HepG2 (cell line): Measurements from ENCODE around the gene SEPTIN2. TPM values are rescaled to one million over a fixed set of nuclear protein-coding genes. Genes with fewer than 3 reads are reported as not detected.
A peak's percentile ranks its signal among the peaks of the same experiment; 100 is the strongest.

ENCODE experiments used
- FIP1L1 ChIP-seq: fragments of 200-400 bp; formaldehyde crosslinking; IDR thresholded peaks from 2 replicates; pipeline ENCODE4 v1.6.1; 2018; ENCODE audit warnings: low read depth, mild to moderate bottlenecking, low read length, moderate library complexity, borderline replicate concordance; ENCODE audit not compliant: insufficient read depth
- FOSL2 ChIP-seq: sonication (generic); formaldehyde crosslinking; IDR thresholded peaks from 2 replicates; pipeline ENCODE4 v1.4.0; 2020; ENCODE audit warnings: missing genetic modification reagents
- HOXA3 ChIP-seq: sonication (generic); formaldehyde crosslinking; IDR thresholded peaks from 2 replicates; pipeline ENCODE4 v1.5.0; 2020; ENCODE audit warnings: missing genetic modification reagents
- MNT ChIP-seq: fragments of 450-650 bp; IDR thresholded peaks from 2 replicates; pipeline ENCODE4 v1.6.1; 2016
- MXI1 ChIP-seq: IDR thresholded peaks from 3 replicates; pipeline ENCODE4 v1.6.1; 2012; ENCODE audit warnings: low read depth, low read length, inconsistent platforms, borderline replicate concordance
- POLR2A ChIP-seq, 2 experiments: IDR thresholded peaks; 2 replicates each; pipeline ENCODE4 v1.6.1; 2011; ENCODE audit warnings: low read depth in 2 of 2, low read length in 2 of 2, mild to moderate bottlenecking in 1 of 2, moderate library complexity in 1 of 2; ENCODE audit not compliant: insufficient read depth in 1 of 2
- RARA ChIP-seq: IDR thresholded peaks from 2 replicates; pipeline ENCODE4 v1.6.1; 2016; ENCODE audit warnings: missing genetic modification reagents, missing compliant biosample characterization
- SALL1 ChIP-seq: sonication (generic); formaldehyde crosslinking; IDR thresholded peaks from 2 replicates; pipeline ENCODE4 v1.8.0; 2022; ENCODE audit warnings: mild to moderate bottlenecking, missing genetic modification reagents
- SAP130 ChIP-seq: IDR thresholded peaks from 2 replicates; pipeline ENCODE4 v1.6.1; 2016; ENCODE audit warnings: low read depth
- SIX4 ChIP-seq: sonication (generic); formaldehyde crosslinking; IDR thresholded peaks from 2 replicates; pipeline ENCODE4 v1.4.0; 2020; ENCODE audit warnings: missing genetic modification reagents
- SOX13 ChIP-seq, 3 experiments: fragments of 450-650 bp in 1 of 3; sonication (generic) in 1 of 3; formaldehyde crosslinking in 1 of 3; IDR thresholded peaks in 2 of 3; conservative IDR thresholded peaks in 1 of 3; 2 replicates each; pipeline versions ENCODE4 v1.5.0 to v1.6.1; 2016 to 2020; ENCODE audit warnings: antibody characterized with exemption in 1 of 3, mild to moderate bottlenecking in 1 of 3, missing compliant biosample characterization in 1 of 3, missing genetic modification reagents in 1 of 3, moderate library complexity in 1 of 3
- YY1 ChIP-seq: IDR thresholded peaks from 2 replicates; pipeline ENCODE4 v1.6.1; 2011; ENCODE audit warnings: low read length, low read depth, moderate library complexity, mild to moderate bottlenecking; ENCODE audit not compliant: insufficient read depth, insufficient replicate concordance
- ZBTB38 ChIP-seq: sonication (generic); formaldehyde crosslinking; IDR thresholded peaks from 2 replicates; pipeline ENCODE4 v1.5.1; 2020; ENCODE audit warnings: mild to moderate bottlenecking, missing genetic modification reagents
- ZFP90 ChIP-seq: sonication (generic); formaldehyde crosslinking; IDR thresholded peaks from 2 replicates; pipeline ENCODE4 v1.8.0; 2022; ENCODE audit warnings: missing genetic modification reagents, mild to moderate bottlenecking, inconsistent platforms, borderline replicate concordance
- ZKSCAN5 ChIP-seq: sonication (generic); formaldehyde crosslinking; IDR thresholded peaks from 2 replicates; pipeline ENCODE4 v1.5.1; 2020; ENCODE audit warnings: mild to moderate bottlenecking, missing genetic modification reagents
- ZNF317 ChIP-seq: sonication (generic); formaldehyde crosslinking; IDR thresholded peaks from 2 replicates; pipeline ENCODE4 v1.5.0; 2020; ENCODE audit warnings: mild to moderate bottlenecking, missing genetic modification reagents
- ZNF430 ChIP-seq: sonication (generic); formaldehyde crosslinking; IDR thresholded peaks from 2 replicates; pipeline ENCODE4 v1.9.0; 2021; ENCODE audit warnings: mild to moderate bottlenecking, missing genetic modification reagents
- ZNF441 ChIP-seq: sonication (generic); formaldehyde crosslinking; IDR thresholded peaks from 2 replicates; pipeline ENCODE4 v1.7.0; 2021; ENCODE audit warnings: missing genetic modification reagents, borderline replicate concordance
- polyA plus RNA-seq, 8 experiments: library from polyadenylated mRNA; depleted of rRNA in 3 of 8; stranded (reverse) in 7 of 8; unstranded in 1 of 8; fragments of >200 nt; fragmentation: Illumina TruSeq in 4 of 8; extraction: Trizol in 4 of 8; gene quantifications; 2 replicates each; pipeline versions ENCODE4 v1.2.1 to v1.2.3, GENCODE V29; 2011 to 2016; ENCODE audit warnings: low read depth in 4 of 8, missing spikeins in 1 of 8, mixed read lengths in 1 of 8; ENCODE audit not compliant: insufficient read depth in 1 of 8
- total RNA-seq, 5 experiments: library from RNA; depleted of rRNA; stranded (reverse); fragments of >200 nt; fragmentation: Illumina TruSeq; extraction: Trizol; gene quantifications; 2 replicates each; pipeline ENCODE4 v1.2.3, GENCODE V29; 2016; ENCODE audit warnings: low read depth in 1 of 5
- TF ChIP-seq, protein P1 (sequence below): sonication (generic); formaldehyde crosslinking; IDR thresholded peaks from 2 replicates; pipeline ENCODE4 v1.5.0; 2020; ENCODE audit warnings: mild to moderate bottlenecking, missing genetic modification reagents, borderline replicate concordance
- TF ChIP-seq, protein P2 (sequence below): sonication (generic); formaldehyde crosslinking; IDR thresholded peaks from 2 replicates; pipeline ENCODE4 v1.4.0; 2020; ENCODE audit warnings: missing genetic modification reagents

Gene SEPTIN2
- total and polyA plus RNA-seq, 2 of the 13 experiments (the other 11 are each of a cell fraction or from before 2014, with no cell fraction given): 493 to 733 TPM

DNA sequence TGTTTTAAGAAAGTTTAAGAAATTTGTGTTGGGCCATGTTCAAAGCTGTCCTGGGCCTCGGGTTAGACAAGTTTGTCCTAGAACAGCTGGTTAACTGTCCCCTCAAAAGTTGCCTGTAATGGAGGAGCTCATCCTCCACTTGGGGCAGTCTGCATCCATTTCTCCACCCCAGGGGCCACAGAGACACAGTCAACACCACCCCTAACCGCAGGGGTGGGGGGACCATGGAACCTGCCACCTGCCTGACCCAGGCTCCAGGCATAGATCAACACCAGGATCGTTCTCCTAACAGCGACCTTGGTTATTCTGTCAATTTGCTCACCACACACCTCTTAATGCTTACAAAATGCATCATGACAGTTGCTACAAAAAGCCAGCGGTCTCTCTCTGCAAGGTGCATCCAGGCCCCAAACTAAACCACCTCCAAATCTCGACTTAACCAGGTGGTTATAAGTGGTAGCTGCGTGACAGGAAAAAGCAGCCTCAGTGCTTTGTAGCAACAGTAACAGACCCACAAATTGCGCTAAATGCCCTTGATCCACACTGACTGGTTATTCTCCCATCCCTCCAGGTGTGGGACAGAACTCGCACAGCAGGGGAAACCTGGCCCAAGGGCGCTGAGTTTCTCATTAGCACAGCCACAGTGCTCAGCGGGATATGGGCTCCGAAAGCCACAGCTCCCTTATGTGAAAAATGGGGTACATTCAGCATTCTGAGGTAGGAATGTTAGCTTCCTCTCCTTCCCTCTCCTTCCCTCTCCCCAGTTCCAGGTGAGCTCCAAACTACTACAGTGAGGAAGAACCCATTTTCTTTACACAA, 48.3 kb upstream of the SEPTIN2 start (continued):
- TF ChIP-seq, protein P1, sequence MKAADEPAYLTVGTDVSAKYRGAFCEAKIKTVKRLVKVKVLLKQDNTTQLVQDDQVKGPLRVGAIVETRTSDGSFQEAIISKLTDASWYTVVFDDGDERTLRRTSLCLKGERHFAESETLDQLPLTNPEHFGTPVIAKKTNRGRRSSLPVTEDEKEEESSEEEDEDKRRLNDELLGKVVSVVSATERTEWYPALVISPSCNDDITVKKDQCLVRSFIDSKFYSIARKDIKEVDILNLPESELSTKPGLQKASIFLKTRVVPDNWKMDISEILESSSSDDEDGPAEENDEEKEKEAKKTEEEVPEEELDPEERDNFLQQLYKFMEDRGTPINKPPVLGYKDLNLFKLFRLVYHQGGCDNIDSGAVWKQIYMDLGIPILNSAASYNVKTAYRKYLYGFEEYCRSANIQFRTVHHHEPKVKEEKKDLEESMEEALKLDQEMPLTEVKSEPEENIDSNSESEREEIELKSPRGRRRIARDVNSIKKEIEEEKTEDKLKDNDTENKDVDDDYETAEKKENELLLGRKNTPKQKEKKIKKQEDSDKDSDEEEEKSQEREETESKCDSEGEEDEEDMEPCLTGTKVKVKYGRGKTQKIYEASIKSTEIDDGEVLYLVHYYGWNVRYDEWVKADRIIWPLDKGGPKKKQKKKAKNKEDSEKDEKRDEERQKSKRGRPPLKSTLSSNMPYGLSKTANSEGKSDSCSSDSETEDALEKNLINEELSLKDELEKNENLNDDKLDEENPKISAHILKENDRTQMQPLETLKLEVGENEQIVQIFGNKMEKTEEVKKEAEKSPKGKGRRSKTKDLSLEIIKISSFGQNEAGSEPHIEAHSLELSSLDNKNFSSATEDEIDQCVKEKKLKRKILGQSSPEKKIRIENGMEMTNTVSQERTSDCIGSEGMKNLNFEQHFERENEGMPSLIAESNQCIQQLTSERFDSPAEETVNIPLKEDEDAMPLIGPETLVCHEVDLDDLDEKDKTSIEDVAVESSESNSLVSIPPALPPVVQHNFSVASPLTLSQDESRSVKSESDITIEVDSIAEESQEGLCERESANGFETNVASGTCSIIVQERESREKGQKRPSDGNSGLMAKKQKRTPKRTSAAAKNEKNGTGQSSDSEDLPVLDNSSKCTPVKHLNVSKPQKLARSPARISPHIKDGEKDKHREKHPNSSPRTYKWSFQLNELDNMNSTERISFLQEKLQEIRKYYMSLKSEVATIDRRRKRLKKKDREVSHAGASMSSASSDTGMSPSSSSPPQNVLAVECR (CRISPR knock-in tag): peak; percentile 58; the same call in 1 of the 2 replicates
- TF ChIP-seq YY1: peak; percentile 26
- TF ChIP-seq SIX4: no peak
- TF ChIP-seq ZKSCAN5 (CRISPR knock-in tag): no peak
- TF ChIP-seq MXI1: peak; percentile 36; the same call in 1 of the 3 replicates
- TF ChIP-seq SALL1 (CRISPR knock-in tag): peak; percentile 35; the same call in 1 of the 2 replicates
- TF ChIP-seq HOXA3 (CRISPR knock-in tag): peak; percentile 19; the same call in 1 of the 2 replicates
- TF ChIP-seq MNT: no peak
- TF ChIP-seq FOSL2 (CRISPR knock-in tag): 0 out of 2 replicates have a peak, but pooled peaks have one; percentile 8
- TF ChIP-seq FIP1L1: no peak
- TF ChIP-seq POLR2A (IDR thresholded peaks at IDR 0.05; ENCODE audit: insufficient read depth in 1 of 2, low read depth in 2 of 2, low read length in 2 of 2): peak in 1 of 2 experiments; percentile 18; a peak in 1 of 4 replicates
- peak; percentile 65 for TF ChIP-seq ZBTB38
- TF ChIP-seq, protein P2, sequence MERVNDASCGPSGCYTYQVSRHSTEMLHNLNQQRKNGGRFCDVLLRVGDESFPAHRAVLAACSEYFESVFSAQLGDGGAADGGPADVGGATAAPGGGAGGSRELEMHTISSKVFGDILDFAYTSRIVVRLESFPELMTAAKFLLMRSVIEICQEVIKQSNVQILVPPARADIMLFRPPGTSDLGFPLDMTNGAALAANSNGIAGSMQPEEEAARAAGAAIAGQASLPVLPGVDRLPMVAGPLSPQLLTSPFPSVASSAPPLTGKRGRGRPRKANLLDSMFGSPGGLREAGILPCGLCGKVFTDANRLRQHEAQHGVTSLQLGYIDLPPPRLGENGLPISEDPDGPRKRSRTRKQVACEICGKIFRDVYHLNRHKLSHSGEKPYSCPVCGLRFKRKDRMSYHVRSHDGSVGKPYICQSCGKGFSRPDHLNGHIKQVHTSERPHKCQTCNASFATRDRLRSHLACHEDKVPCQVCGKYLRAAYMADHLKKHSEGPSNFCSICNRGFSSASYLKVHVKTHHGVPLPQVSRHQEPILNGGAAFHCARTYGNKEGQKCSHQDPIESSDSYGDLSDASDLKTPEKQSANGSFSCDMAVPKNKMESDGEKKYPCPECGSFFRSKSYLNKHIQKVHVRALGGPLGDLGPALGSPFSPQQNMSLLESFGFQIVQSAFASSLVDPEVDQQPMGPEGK (CRISPR knock-in tag): peak; percentile 91
- TF ChIP-seq SOX13 (IDR thresholded peaks at IDR 0.05): no peak
- no peak for TF ChIP-seq SOX13 (CRISPR knock-in tag; conservative IDR thresholded peaks at IDR 0.05 in 1 of 2, IDR thresholded peaks at IDR 0.05 in 1 of 2)
- TF ChIP-seq ZFP90 (CRISPR knock-in tag): no peak
- TF ChIP-seq RARA (CRISPR knock-in tag): peak; percentile 40
- TF ChIP-seq ZNF441 (CRISPR knock-in tag): no peak
- peak; percentile 62 for TF ChIP-seq SAP130 (CRISPR knock-in tag)
- TF ChIP-seq ZNF430 (CRISPR knock-in tag): peak; percentile 53; the same call in 1 of the 2 replicates
- peak; percentile 72; the same call in 1 of the 2 replicates for TF ChIP-seq ZNF317
